ENCODE results near the gene ABL1.
A peak's percentile ranks its signal among the peaks of the same experiment; 100 is the strongest.
"Not testable (repeated sequence)": the region's sequence is repeated elsewhere in the genome, so short reads cannot be mapped to it uniquely, and the experiment has no call there.

Gene ABL1

GRCh38 chr9:130834371-130835336 lies at the start of gene ABL1:
ABL1 (plus strand) TSS chr9:130835254; CDS start chr9:130835447, 193 bp downstream.
- peak; percentile 65 to 78 for DNase-seq

- DNase-seq = no peak
Observed at GRCh38 chr9:130785940-130786508, 49.0 kb upstream of the ABL1 start.

DNA sequence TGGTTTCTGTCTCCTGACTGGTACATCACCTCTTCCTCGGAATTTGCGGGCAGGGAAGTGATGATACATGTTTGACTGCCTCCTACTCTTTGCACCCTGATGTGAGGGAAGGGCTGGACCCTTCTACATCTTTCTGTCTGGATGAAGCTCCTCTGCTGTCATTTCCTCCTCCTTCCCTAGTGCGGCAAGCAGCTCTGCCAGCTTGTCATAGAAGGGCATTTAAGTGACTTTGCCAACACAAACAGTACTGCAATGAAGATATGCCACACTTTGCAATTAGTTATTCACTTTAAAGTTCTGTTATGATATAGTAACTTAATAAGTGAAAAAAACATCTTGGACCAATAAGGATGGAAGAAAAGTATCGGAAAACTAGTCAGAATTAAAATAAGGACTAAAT lies 48.5 kb upstream of the ABL1 start:
- DNase-seq = no peak

DNA sequence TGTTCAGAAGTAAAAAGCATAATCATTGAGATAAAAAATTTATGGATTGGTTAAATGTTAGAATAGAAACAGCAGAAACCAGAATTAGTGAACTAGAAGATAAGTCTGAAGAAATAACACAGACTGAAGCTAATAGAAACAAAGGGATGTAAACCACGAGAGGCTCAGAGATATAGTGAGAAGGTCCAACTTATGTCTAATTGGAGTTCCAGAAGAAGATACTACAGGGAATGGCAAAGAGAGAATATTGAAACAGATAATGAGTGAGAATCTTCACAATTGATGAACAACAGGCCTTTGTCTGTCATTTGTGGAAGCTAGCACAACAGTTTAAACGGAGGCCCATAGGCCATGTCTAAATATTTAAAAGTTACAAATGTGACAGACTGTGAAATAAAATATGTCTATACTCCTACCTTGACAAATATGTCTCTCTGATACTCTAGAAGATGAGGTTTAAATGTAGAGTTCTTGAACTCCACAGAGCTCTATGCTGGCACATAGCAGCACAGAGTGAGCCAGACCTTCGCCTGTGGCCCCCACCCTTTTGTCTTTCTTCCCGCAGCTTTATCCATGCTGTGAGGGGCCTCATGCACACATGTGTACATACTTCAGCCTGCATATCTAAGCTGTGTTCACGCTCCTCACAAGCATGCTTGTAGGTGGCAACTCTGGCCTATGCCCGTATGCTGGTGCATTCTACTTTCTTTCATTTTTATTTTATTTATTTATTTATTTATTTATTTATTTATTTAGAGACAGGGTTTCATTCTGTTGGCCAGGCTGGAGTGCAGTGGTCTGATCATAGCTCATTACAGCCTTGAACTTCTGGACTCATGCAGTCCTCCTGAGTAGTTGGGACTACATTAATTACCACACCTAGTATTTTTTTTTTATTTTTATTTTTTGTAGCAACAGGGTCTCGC lies 45.0 kb upstream of the ABL1 start:
- DNase-seq = no peak

DNA sequence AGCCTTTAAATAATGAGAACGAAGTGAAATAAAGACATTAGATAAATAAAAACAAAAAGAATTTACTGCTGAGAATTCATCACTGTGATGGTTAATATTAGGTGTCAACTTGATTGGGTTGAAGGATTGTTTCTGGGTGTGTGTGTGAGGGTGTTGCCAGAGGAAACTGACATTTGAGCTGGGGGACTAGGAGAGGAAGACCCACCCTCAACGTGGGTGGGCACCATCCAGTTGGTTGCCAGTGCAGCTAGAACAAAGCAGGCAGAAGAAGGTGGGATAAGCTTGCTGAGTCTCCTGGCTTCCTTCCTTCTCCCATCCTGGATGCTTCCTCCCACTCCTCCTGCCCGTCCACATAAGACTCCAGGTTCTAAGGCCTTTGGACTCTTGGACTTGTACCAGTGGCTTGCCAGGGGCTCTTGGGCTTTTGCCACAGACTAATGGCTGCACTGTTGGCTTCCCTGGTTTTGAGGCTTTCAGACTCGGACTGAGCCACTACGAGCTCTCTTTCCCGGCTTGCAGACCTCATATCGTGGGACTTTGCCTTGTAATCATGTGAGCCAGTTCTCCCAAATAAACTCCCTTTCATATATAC lies 43.7 kb upstream of the ABL1 start:
- DNase-seq = no peak

DNA sequence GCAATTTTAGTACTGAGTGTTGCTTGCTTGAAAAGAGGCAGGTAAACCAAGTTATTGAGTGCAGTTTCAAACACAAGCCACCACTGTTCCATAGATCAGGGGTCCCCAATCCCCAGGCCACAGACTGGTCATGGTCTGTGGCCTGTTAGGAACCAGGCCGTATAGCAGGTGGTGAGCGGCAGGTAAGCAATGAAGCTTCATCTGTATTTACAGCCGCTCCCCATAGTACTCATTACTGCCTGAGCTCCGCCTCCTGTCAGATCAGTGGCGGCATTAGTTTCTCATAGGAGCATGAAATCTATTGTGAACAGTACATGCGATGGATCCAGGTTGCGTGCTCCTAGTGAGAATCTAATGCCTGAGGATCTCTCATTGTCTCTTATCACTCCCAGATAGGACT lies 41.5 kb upstream of the ABL1 start:
- DNase-seq = no peak

DNA sequence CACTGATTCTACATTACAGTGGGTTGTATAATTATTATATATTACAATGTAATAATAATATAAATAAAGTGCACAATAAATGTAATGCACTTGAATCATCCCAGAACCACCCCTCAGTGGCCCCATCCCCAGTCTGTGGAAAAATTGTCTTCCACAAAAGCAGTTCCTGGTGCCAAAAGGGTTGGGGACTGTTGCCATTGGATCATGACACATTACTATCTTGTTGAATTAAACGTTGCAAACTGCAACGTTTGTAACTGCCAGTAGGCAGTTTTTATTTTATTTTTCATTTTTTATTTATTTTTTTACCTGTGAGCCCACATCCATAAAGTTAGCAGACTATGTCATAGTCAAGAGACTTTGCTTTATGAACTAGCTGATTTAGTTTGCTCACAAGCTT lies 41.0 kb upstream of the ABL1 start:
- not testable (repeated sequence) for DNase-seq

DNA sequence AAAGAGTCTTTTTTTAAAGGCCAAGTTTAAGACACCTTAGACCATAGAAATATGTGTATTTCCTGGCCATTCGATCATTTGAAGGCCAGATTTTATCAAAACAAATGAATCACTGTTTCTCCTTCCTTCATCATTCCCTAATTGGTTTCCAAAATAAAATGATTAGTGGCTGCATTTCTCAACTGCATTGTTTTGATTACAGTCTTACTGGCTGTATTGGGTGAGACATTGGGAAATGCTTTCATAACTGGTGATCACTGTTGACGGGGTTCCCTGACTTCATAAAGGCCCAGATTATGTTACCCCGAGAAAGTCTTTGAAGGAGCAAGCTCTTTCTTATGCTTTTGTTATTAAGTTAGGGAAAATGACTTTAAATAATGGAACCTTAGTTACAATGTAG lies 40.6 kb upstream of the ABL1 start:
- not testable (repeated sequence) for DNase-seq

DNA sequence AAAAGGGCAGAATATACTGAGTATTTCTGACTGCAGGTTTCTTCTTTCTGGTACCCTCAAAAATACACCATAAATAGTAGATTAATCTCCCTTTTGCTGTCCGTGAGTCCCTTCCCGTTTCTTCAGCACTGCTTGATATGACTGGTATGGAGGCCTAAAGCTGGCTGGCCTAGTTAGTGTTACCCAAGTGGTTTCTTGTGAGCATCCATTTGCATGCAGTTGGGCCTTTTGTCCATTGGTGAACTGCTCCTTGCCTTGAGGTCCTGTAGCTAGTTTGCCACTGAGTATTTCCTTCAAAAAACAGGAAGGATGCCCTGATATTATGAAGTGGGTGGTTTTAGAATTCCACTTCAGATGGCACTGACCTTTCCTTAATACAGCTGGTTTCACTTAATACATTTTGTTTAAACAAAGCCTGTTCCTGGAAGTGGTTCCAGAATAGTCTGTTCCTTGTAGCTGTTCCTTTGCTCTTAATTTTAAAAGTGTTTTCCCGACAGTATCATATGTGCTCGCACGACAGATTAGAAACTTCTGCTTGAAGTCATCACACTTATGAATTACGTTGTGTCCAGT lies 40.0 kb upstream of the ABL1 start:
- no peak for DNase-seq

DNA sequence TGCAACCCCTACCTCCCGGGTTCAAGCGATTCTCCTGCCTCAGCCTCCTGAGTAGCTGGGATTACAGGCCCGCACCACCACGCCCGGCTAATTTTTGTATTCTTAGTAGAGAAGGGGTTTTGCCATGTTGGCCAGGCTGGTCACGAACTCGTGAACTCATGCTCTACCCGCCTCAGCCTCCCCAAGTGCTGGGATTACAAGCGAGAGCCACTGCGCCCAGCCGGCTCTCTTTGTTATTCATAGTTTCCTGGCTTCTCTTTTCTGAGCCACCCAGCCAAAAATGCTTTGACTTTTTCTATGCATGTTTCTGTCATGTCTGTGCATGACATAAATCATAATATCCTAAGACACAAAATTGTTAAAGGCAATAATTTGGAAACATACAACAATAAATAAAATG lies 31.9 kb upstream of the ABL1 start:
- DNase-seq = not testable (repeated sequence)

- DNase-seq = no peak
Observed at GRCh38 chr9:130805510-130806326, 29.3 kb upstream of the ABL1 start.

GRCh38 chr9:130806327-130806716 lies 28.7 kb upstream of the ABL1 start:
- DNase-seq = no peak

DNA sequence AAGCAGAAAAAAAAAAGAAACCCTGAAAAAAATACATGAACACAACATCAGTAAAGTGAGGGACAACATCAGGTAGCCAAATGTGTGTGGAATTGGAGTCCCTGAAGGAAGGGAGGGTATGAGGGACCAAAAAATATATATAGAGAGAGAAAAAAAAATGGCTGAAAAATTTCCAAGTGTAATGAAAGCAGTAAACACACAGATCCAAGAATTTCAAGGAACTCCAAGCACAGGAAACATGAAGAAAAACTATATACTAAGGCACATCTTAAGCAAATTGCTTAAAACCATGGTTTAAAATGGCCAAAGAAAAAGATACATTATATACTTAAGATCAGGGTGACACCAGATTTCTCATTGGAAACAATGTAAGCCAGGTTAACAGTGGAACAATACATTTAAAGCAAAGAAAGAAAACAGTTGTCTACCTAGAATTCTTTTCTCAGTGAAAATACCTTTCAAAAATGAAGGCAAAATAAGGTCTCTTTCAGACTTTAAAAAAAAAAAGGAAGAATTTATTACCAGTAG lies 24.4 kb upstream of the ABL1 start:
- DNase-seq = no peak

- DNase-seq = no peak
Observed at GRCh38 chr9:130815242-130815808, 19.7 kb upstream of the ABL1 start.

- DNase-seq = no peak
Observed at GRCh38 chr9:130817914-130818313, 17.1 kb upstream of the ABL1 start.

DNA sequence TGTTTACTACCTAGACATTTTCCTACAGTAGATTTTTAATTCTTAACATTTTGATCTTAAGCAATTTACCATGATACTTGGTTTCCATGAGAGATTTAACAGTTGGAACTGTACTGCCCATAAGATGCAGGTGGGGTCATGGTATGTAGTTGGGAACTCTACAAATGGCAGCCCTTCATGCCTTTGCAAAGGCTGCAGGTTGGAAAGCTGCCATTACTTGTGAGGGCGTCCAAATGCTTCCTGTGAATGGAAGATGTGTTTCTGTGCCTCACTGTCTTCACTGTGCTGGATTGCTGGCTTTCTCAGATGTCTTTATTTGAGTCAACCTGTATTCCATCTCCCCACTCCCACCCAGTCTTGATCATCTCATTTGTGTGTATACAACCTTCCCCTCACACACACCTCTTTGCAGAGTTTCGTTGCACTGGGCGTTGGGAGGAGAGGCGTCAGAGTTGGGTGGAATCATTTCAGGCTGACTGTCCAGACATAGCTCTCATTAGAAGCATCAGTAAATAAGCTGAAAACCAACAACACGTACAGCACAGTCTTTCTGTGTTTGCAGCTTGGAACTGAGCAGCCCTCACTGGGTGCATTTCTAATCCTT lies 14.8 kb upstream of the ABL1 start:
- no peak for DNase-seq

DNA sequence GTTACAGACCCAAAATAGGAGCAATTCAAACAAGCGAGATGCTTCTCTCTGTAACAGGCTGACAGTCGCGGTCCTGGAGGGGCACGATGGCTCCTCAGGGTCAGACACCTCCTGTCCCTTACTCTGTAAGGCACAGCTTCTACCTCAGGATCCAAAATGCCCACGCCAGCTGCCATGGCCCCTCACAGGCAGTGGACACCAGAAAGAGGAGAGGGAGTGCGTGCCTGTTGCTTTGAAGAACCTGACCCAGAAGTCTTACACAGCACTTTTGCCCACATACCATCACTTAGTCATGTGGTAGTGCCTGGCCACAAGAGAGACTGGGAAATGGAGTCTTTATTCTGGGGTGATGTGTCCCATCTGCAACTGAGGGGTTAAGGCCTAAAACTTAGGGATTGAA lies 11.6 kb upstream of the ABL1 start:
- no peak for DNase-seq

DNA sequence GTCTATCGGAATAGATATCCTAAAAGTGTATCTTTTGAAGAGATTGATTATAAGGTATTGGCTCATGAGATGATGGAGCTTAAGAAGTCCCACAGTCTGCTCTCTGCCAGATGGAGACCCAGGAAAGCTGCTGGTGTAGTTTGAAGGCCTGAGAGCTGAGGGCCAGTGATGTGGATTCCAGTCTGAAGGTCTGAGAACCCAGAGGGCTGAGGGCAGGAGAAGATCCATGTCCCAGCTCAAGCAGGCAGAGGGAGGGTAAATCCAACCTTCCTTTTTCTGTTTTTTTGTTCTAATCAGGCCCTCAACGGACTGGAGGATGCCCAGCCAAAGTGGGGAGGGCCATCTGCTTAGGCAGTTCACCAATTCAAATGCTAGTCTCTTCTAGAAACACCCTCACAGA lies 11.0 kb upstream of the ABL1 start:
- no peak for DNase-seq

DNA sequence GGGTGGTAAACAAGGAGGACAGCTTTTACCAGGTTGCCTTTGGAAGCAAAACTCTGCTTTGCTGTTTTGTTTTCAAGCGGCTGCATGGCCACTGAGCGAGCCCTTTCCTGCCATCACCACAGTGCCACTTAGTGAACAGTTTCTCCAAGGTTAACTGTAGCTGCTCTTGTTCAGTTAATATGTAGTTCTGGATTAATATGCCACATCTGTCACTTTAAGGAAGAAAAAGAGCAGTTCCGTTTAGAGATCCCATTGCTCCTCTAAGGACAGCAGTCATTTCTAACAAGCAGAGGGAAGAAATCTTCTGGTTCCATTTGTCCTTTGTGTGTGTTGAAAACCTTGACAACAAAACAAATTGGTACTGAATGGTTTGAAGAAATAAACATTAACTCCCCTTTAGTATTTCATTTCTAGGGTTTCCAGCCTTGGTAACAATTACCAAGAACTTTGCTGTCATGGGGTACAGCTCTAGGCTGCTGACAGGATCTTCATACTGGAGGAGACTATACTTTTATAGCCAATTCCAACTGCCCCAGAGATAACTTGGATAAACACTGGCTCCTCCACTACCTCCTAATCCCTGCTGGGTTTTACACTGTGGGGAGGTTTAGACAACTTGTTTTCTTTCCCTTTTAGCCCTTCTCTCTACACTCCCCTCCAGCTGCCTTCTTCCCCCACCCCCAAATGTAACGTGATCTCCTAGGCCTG lies 10.3 kb upstream of the ABL1 start:
- DNase-seq = no peak

DNA sequence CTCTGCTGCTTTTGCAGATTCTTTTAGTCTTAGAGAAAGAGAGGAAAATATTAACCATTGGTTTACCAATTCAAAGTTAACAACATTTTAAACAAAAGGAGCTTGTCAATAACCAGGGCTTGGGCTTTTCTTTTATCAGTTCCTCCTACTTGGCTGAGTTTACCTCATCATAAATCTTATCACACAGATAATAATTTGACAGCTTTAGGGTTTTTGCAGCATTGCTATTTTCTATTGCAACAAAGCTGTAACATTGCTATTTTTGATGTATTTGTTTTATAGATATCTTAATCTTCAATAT lies 9.8 kb upstream of the ABL1 start:
- no peak for DNase-seq
